ENCODE results near the gene ZNF732.
"Not testable (repeated sequence)": the region's sequence is repeated elsewhere in the genome, so short reads cannot be mapped to it uniquely, and the experiment has no call there.

The ZNF732 gene

GRCh38 chr4:253936-254756 lies 51.1 kb downstream of the ZNF732 start:
- DNase-seq (ENCODE audit: low read depth, low spot score): no peak

GRCh38 chr4:252065-252601 lies 53.1 kb downstream of the ZNF732 start:
- DNase-seq (ENCODE audit: low read depth, low spot score): no peak

- DNase-seq (ENCODE audit: low read depth, low spot score): peak; percentile 18
Observed at GRCh38 chr4:244471-244870, 60.8 kb downstream of the ZNF732 start.

- DNase-seq (ENCODE audit: low read depth, low spot score): no peak
Observed at GRCh38 chr4:243426-243825, 61.8 kb downstream of the ZNF732 start.

GRCh38 chr4:242121-242848 lies 63.0 kb downstream of the ZNF732 start:
- DNase-seq (ENCODE audit: low read depth, low spot score): peak; percentile 60

- not testable (repeated sequence) for DNase-seq (ENCODE audit: low read depth, low spot score)
Observed at GRCh38 chr4:241411-241810, 63.9 kb downstream of the ZNF732 start.

- no peak for DNase-seq (ENCODE audit: low read depth, low spot score)
Observed at GRCh38 chr4:236028-236427, 69.2 kb downstream of the ZNF732 start.

GRCh38 chr4:234178-234577 lies 71.1 kb downstream of the ZNF732 start:
- no peak for DNase-seq (ENCODE audit: low read depth, low spot score)

- DNase-seq (ENCODE audit: low read depth, low spot score): no peak
Observed at GRCh38 chr4:223913-224497, 81.3 kb downstream of the ZNF732 start.

Measured in ELF-1 (cell line).